Esophagus squamous epithelium (tissue), 4 donors: ENCODE data around the gene HIPK4.

ENCODE experiments used
- POLR2A ChIP-seq, 4 donors: fragments of 450-650 bp; IDR thresholded peaks; one replicate each; pipeline ENCODE4 v1.6.1; 2017; ENCODE audit warnings: antibody characterized with exemption in 4 of 4, mild to moderate bottlenecking in 4 of 4, moderate library complexity in 3 of 4
- TF ChIP-seq, protein P1 (sequence below), 6 experiments: fragments of 450-650 bp in 4 of 6; fragments of 200-600 bp in 2 of 6; sonication (generic) in 2 of 6; IDR thresholded peaks; one replicate each; pipeline ENCODE4 v1.5.1; 2016 to 2019; ENCODE audit warnings: antibody characterized with exemption in 6 of 6, mild to moderate bottlenecking in 4 of 6, moderate library complexity in 4 of 6

DNA sequence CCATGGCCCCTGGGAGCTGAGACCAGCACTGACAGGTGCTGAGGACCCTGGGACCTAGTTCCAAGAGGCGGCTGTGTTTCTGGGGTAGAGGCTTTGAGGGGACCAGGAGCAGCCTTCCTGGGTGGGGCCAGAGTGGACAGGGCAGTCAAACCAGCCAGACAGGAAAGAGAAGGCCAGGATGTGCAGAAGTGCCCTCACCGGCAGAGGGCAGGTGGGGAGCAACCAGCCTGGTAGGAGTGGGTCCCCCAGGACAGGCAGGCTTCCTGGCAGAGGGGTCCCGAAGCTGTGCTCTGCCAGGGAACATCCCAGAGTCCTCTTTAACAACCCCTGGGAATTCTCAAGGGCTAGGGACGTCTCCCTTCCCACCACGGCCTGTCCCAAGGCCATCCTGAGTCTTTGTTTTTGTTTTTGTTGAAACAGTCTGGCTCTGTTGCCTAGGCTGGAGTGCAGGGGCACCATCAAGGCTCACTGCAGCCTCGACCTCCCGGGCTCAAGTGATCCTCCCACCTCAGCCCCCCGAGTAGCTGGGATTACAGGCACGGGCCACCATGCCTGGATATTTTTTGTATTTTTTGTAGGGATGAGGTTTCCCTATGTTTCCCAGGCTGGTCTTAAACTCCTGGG, 3.0 kb upstream of the HIPK4 start:
- TF ChIP-seq POLR2A (IDR thresholded peaks at IDR 0.05), result no peak
- TF ChIP-seq, protein P1, sequence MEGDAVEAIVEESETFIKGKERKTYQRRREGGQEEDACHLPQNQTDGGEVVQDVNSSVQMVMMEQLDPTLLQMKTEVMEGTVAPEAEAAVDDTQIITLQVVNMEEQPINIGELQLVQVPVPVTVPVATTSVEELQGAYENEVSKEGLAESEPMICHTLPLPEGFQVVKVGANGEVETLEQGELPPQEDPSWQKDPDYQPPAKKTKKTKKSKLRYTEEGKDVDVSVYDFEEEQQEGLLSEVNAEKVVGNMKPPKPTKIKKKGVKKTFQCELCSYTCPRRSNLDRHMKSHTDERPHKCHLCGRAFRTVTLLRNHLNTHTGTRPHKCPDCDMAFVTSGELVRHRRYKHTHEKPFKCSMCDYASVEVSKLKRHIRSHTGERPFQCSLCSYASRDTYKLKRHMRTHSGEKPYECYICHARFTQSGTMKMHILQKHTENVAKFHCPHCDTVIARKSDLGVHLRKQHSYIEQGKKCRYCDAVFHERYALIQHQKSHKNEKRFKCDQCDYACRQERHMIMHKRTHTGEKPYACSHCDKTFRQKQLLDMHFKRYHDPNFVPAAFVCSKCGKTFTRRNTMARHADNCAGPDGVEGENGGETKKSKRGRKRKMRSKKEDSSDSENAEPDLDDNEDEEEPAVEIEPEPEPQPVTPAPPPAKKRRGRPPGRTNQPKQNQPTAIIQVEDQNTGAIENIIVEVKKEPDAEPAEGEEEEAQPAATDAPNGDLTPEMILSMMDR (IDR thresholded peaks at IDR 0.05), result peak; percentile 14 to 70 (median 53)
